ENCODE data around the gene CTTNBP2NL.

Gene CTTNBP2NL

GRCh38 chr1:112369392-112370285, 26.4 kb upstream of the CTTNBP2NL start:
- Histone ChIP-seq H3K4me1 (ENCODE audit: control insufficient read depth, insufficient read depth, low read length) (no peaks in the 10 kb centered on the region), H3K27ac (ENCODE audit: extremely low read depth, low read depth, low read length) (no peak overlapping the region), H3K36me3 (ENCODE audit: control insufficient read depth in 2 of 2, insufficient read depth in 1 of 2, low read length in 2 of 2) (no peaks in the 10 kb centered on the region), H3K9me3 (ENCODE audit: control insufficient read depth, insufficient read depth, low read depth, low read length) (no peaks in the 10 kb centered on the region), H3K4me3 (ENCODE audit: low read depth, low read length) (no peak overlapping the region)
- ChIA-PET POLR2A (no interaction called here), CTCF (interaction anchor here (0.6 to 5.8 kb wide), 32 partner anchors 8 to 887 kb away, joined by 3 to 68 read pairs (median 4); partner anchors contain the start of gene PPM1J)
- TF ChIP-seq ZNF792 (tag by site-specific recombination; IDR thresholded peaks at IDR 0.05) (no peak), ZNF585B (tag by site-specific recombination; IDR thresholded peaks at IDR 0.05) (no peak), ZNF510 (tag by site-specific recombination; IDR thresholded peaks at IDR 0.05; ENCODE audit: insufficient replicate concordance) (no peak), ZFP41 (tag by site-specific recombination; IDR thresholded peaks at IDR 0.05; ENCODE audit: borderline replicate concordance) (no peak), ZNF785 (tag by site-specific recombination; IDR thresholded peaks at IDR 0.05) (no peak), PRDM2 (tag by site-specific recombination; IDR thresholded peaks at IDR 0.05; ENCODE audit: borderline replicate concordance) (no peak), ZNF2 (tag by site-specific recombination; IDR thresholded peaks at IDR 0.05) (peak; percentile 84), ZBTB1 (tag by site-specific recombination; IDR thresholded peaks at IDR 0.05) (no peak), SP3 (tag by site-specific recombination; IDR thresholded peaks at IDR 0.05) (no peak), HIC1 (tag by site-specific recombination; IDR thresholded peaks at IDR 0.05) (peak; percentile 83), BCL6B (tag by site-specific recombination; IDR thresholded peaks at IDR 0.05) (no peak), OSR2 (tag by site-specific recombination; IDR thresholded peaks at IDR 0.05) (no peak), KLF17 (tag by site-specific recombination; IDR thresholded peaks at IDR 0.05) (peak; percentile 48; the same call in 1 of the 2 replicates), ZNF24 (tag by site-specific recombination; IDR thresholded peaks at IDR 0.05) (no peak), ZNF335 (tag by site-specific recombination; conservative IDR thresholded peaks at IDR 0.05) (no peak), ZNF184 (tag by site-specific recombination; IDR thresholded peaks at IDR 0.05) (no peak), ZNF211 (tag by site-specific recombination; IDR thresholded peaks at IDR 0.05; ENCODE audit: low read depth) (no peak), REPIN1 (tag by site-specific recombination; IDR thresholded peaks at IDR 0.05; ENCODE audit: low read depth) (no peak), BCL11B (tag by site-specific recombination; IDR thresholded peaks at IDR 0.05; ENCODE audit: low read depth) (no peak), ZNF274 (IDR thresholded peaks at IDR 0.05; ENCODE audit: low read length) (no peak), ZNF274 (tag by site-specific recombination; IDR thresholded peaks at IDR 0.05; ENCODE audit: borderline replicate concordance) (no peak), OVOL3 (tag by site-specific recombination; IDR thresholded peaks at IDR 0.05) (no peak)
- TF ChIP-seq, protein P1, sequence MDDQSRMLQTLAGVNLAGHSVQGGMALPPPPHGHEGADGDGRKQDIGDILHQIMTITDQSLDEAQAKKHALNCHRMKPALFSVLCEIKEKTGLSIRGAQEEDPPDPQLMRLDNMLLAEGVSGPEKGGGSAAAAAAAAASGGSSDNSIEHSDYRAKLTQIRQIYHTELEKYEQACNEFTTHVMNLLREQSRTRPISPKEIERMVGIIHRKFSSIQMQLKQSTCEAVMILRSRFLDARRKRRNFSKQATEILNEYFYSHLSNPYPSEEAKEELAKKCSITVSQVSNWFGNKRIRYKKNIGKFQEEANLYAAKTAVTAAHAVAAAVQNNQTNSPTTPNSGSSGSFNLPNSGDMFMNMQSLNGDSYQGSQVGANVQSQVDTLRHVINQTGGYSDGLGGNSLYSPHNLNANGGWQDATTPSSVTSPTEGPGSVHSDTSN (CRISPR knock-in tag; IDR thresholded peaks at IDR 0.05) = no peak
- TF ChIP-seq, protein P2, sequence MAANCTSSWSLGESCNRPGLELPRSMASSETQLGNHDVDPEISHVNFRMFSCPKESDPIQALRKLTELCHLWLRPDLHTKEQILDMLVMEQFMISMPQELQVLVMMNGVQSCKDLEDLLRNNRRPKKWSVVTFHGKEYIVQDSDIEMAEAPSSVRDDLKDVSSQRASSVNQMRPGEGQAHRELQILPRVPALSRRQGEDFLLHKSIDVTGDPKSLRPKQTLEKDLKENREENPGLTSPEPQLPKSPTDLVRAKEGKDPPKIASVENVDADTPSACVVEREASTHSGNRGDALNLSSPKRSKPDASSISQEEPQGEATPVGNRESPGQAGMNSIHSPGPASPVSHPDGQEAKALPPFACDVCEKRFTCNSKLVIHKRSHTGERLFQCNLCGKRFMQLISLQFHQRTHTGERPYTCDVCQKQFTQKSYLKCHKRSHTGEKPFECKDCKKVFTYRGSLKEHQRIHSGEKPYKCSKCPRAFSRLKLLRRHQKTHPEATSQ (tag by site-specific recombination; IDR thresholded peaks at IDR 0.05) = no peak

Measured in HEK293 (cell line).